ENCODE measurements around the gene MSMB.
"Not testable (repeated sequence)": the region's sequence is repeated elsewhere in the genome, so short reads cannot be mapped to it uniquely, and the experiment has no call there.

The MSMB gene

DNA sequence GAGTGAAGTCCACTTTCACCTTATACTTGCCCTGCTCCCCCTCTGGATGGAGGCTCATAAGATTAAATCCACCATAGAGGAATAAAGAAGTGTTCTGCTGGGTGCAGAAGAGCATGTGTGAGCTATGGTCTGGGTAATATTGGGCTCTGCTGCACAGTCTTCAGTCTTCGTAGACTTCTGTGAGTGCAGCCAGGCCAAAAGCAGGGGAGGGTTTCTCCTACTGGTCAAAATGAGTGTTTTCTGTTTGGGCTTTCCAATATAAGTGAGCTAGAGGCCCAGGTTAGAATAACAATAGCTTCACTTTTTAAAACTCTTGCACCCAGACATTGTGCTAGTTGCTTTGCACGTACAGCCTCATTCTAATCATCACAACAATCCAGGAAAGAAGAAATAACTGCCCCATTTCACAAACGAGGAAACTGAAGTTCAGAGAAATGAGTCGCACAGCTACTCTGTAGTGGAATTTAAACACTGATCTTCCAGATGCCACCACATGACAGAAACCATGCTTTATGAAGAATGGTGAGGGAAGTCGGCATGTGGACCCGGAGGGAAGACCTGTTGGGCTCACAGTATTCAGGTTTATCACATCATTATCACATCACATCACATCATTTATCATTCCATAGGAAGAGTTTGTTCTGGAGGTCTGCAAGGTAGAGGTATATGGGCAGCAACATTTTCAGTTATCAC, 23.8 kb upstream of the MSMB start:
- DNase-seq, result no peak

DNA sequence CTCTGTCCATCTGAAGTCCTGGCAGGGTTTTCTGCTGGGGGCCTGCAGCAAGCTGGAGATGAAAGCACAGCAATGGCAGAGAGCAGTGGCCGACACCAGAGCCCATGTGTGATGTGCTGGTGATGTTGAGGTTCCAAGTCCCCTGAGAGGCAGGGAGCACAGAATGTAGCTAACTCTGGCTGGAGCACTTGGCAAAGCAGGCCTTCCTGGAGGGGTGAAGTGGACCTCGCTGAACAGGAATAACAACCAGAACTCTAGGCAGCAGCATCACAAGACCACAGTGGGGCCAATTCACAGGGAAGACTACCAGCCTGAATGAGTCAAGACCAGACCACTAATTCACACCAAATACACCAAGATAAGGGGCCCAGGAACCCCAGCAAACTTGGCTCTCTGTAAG, 22.8 kb upstream of the MSMB start:
- DNase-seq, result no peak

DNA sequence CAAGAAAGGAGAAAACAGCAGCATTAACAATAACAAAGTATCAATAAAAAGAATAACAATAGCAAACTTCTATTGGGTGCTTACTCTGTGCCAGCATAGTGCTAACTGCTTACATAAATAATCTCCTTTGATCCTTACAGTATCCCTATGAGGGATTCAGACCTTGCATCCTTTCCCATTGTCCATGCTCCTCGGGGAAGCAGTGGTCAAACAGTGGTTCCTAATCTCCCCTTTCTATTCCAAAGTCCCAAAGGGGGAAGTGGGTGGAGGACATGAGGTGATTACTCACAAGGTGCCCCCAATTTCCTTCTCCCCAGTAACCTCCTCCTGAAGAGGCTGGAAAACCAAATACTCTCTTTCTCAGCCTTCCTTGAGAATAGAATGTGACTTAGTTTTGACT, 22.0 kb upstream of the MSMB start:
- DNase-seq, result no peak

DNA sequence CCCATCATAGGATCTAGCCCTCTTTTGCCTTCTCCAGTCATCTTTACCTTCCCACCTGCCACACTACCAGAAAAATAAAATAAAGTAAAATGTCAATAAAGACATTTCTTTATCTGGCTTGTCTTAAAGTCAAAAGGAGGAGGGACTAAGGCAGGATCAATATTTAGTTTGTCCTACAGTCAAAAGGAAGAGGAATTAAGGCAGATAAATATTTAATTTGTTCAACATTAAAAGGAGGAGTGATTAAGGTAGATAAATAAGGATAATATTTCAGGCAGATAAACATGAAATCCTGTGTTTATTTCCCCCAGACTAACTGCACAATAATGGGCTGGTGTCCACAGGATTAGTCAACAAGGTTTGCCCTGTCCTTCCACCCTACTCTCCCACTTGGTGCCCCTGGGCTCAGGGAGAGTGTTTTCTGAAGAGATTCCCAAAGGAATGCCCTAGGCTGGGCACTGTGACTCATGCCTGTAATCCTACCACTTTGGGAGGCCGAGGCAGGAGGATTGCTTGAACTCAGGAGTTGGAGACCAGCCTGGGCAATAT, 18.3 kb upstream of the MSMB start:
- DNase-seq, result no peak

DNA sequence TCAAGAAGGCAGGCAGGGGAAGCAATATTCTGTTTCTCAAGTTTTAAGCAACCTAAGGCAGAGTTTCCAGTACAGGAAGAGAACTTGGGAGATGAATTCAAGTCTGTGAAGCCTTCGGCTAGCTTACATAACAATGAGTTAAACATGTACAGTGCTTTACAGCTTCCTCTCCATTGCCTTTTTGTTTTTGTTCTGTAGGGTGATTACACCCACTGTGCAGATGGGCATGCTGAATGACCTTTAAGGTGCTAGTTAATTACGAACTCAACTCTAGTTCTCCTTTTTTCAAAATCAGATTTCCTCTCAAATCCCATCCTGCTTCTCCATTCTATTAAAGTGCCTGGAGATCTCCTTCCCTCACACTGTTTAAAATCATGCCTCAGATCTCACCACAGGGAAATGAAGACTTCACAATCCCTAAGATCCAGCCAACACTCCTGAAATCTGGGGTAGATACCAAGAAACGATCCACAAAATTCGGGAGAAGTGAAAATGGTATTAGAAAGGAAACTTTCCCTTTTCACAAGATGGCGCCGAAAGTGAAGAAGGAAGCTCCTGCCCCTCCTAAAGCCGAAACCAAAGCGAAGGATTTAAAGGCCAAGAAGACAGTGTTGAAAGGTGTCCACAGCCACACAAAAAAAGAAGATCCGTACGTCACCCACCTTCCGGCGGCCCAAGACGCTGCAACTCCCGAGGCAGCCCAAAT, 16.8 kb upstream of the MSMB start:
- DNase-seq, result no peak

DNA sequence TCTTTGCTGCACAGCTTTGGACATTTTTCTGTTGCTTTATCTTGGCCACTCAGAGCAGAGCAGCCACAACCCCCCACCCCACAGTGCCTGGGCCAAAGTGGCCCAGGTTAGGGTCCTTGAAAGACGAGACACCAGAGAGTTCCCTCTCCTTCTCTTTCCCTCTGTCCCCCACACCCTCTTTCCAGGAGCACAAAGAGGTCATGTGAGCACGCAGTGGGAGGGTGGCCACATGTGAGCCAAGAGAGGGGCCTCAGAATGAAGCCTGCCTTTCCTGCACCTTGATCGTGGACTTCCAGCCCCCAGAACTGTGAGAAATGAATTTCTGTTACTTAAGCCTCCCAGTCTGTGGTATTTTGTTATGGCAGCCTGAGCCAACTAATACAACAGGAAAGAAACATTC, 14.6 kb upstream of the MSMB start:
- DNase-seq, result no peak

DNA sequence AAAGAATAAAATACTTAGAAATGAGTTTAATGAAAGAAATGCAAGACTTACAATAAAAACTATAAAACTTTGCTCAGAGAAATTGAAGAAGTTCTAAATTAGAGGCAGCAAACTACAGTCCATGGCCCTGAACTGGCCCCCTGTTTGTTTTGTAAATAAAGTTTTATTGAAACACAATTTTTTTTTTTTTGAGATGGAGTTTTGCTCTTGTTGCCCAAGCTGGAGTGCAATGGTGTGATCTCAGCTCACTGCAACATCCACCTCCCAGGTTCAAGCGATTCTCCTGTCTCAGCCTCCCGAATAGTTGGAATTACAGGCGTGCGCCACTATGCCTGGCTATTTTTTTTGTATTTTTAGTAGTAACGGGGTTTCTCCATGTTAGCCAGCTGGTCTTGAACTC, 11.9 kb upstream of the MSMB start:
- not testable (repeated sequence) for DNase-seq

DNA sequence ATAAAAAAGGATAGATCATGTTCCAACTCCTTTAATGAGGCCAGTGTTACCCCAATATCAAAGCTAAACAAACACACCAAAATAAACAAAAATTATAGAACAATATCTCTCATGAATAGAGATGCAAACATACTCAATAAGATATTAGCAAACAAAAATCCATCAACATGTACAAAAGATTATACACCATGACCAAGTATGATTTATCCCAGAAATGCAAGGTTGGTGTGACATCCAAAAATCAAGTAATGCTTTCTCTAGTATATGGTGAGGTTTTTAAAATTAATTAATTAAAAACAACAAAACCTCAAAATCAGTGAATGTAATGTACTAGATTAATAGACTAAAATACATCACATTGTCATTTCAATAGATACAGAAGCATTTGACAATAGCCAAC, 11.0 kb upstream of the MSMB start:
- no peak for DNase-seq

DNA sequence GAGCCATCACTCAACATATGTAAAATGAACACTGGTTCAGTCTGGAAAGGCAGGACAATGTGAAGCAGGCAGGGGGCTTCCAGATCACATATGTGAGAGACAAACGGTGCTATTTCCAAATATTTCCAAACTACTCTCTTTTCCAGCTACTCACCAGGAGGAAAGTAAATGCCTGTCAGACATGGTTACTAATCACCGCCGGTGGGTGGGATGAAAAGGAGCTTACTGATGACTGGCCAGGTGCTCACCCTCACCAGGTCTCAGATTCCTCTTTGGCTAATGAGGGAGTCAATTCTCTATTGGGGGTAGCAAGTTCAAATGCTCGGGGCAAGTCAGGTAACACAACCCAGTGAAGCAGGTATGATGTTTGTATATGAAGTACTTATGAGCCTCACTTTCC, 9.7 kb upstream of the MSMB start:
- no peak for DNase-seq

DNA sequence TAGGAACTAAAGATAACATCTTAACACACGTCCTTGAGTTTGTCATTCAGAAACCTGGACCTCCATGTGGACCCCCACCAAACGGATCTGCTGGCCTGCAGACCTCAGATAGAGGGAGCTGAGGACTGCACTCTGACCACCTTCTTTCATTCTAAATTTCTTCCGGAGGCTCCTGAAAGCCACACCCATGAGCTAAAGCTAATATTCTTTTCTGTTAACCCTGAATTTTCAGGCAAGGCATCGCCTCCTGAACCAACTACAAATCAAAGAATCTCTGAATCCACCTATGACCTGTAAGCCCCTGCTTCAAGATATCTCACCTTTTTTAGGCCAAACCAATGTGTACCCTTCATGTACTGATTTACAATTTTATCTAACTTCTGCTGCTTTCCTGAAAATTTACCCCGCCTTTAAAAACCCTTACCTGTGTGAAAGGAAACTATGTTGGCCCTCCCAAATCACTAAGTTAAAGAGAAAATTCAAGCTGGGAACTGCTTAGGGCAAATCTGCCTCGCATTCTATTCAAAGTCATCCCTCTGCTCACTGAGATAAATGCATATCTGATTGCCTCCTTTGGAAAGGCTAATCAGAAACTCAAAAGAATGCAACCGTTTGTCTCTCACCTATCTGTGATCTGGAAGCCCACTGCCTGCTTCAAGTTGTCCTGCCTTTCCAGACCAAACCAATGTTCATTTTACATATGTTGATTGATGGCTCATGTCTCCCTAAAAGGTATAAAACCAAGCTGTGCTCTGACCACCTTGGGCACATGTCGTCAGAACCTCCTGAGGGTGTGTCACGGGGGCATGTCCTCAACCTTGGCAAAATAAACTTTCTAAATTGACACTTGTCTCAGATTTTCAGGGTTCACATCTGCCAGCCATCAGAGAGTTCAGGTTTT, 7.7 kb upstream of the MSMB start:
- no peak for DNase-seq

DNA sequence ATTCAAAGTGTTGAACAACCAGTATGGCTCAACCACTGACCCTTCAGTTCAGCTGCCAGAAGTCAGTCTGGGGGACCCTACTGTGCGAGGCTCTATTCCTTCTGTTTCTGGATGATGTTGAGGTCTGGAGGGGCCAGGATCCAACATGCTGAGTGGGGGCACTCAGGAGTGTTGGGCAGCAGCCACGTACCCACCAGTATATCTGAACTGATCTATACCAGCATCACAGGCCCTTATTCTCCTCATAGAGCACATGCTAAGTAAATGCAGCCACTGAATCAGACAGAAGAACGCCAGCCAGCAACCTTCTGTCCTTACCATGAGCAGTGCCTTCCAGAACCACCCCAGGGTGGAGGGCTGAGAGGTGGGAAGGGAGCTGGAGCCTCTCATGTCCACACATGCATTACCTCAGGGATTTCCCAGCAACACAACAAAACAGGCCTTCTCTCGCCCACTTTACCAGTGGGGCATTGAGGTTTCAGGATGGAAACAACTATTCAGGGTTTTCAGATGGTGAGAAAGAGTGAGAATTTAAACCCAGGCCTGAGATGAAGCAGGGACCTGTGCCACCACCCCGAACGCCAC, 6.8 kb upstream of the MSMB start:
- no peak for DNase-seq

DNA sequence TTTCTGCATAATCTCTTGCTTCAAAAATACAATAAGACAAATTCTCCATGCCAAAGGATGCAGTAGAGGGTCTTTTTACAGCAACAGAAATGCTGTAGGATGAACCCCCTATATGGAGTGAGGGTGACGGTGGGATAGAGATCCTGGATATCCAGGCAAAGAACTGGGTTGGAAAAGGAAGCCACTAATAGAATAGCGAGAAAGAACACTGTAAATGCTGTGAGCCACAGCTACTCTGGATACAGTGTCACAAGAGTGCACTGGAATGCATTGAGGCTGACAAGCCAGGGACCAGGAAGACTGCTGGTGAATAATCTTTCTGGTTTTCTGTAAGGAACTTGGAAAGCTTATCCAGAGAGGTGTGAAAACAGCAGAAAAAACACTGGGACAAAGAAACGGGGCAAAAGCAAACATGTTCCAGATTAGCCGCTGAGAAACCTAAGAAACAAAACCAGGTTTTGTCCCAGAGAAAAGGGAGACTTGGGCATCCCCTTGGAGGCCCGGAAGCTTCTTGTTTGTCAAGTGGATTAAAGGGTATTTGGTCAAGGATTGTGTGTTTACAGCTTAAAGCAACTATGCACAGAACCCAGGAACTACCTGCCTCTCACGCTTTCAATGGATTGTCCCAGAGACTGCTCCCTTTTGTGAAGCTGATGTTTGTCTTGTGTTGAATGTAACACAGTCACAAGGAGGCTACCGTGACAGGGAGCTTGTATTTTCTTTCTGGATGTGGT, 6.2 kb upstream of the MSMB start:
- DNase-seq, result no peak

DNA sequence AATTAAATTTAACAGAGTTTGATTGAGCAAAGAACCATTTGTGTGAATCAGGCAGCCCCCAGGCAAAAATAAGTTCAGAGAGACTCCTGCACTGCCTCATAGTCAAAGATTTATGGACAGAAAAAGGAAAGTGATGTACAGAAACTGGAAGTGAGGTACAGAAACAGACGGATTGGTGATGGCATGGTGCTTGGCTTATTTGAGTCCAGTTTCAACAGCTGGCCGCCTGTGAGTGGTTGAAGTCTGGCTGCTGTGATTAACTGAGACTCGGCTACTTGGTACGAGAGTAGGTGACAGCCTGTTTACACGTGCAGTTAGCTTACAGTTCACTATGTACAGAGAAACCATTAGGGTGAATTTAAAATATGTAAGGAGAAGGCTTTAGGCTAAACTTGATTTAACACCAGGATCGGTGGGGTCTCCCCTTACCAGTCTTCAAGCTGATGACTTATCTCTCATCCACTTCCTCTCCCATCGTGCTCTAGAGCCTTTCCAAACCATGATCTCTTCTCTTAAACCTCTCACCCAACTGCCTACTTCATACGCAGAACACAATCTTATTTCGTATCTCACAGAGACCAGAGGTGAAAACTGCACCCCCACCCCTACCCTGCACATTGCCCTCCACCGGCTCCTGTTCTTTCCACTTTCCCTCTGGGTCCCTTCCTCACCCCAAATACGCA, 5.0 kb upstream of the MSMB start:
- peak in 1 of 2 experiments; percentile 12 for DNase-seq

DNA sequence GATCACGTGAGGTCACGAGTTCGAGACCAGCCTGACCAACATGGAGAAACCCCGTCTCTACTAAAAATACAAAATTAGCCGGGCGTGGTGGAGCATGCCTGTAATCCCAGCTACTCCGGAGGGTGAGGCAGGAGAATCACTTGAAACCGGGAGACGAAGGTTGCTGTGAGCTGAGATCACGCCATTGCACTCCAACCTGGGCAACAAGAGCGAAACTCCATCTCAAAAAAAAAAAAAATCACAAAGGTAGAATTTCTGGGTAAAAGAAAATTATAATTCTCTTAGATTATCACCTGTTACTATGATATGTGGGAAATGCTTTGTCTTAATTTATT, 3.4 kb upstream of the MSMB start:
- DNase-seq, result not testable (repeated sequence)

DNA sequence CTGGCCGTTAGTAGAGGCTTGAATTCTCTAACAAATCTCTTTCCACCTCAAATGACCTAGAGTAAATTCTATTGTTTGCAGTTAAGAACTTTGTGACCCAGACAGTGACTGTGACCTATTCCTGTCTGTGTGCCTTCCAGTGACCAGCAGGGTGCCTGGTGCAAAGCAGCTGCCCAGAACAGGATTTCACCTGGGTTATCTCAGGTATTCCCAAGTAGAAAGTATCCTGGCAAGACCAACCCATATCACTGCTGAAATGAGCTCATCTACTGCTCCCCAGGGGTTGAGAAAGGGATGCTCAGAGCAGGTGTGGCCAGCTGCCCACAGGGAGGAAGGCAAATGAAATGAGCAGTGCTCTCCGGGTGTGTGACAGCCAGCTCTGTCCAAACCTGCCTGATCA, 2.1 kb upstream of the MSMB start:
- no peak for DNase-seq

DNA sequence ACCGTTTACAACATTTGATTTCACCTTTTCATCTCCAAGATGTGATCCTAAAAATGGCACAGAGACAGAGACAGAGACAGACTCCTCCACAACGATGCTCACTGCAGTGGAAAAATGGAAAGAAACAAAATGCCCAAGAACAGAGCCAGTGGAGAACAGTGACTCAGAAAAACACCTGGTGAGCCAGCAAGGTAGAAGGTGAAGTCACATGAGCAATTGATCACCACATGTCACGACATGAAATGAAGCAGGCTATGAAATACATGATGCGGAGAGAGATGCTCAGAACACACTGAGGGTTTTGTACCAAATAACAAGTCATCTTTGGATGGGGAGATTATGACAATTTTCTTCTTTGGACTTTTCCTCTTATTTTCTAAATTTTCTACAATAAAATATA, 3.5 kb downstream of the MSMB start:
- DNase-seq, result no peak

DNA sequence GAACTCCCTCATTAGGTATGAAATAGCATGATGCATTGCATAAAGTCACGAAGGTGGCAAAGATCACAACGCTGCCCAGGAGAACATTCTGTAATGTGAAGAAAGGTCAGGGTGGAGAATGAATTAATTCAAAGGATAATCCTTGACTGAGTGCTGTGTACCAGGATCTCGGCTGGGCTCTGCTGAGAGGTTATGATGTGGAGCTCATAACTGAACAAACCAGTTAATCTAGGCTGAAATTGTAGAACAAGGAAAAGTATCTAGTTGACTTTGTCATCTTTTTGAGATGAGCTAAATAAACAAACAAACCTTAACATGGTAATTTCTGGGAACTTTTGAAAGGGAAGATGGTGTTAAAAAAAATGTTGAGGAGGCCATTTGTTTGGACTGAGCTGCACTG, 6.1 kb downstream of the MSMB start:
- no peak for DNase-seq

DNA sequence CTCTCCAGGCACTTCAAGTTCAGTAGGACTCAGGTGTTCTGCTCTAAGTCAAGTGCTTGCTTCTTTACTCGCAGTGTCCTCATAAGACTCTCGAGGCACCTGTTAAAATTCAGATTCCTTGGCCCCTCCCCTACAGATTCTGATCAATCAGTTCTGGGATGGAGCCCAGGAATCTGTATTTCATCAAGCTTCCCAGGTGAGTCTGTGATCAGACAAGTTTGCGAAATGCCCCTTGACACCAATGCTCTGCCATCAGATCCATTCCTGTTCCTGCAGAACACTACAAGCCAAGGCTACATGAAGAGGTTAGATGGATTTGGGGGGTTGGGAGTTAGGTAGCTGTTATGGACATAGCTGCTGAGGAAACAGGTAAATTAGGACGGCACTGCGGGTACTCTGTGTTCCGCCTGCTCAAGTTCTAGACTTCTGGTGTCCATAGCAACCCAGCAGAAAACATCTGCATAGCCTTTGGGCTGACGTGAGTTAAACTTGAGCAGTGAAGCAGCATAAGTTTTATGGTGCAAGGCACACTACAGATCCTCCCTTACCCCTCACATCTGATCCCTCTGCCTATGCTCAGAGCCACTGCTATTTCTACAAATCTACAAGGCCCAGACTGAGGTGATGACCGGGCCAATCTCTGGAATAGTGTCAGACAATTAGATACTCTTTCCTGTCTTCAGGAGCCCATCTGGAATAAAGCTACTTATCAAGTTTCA, 8.8 kb downstream of the MSMB start:
- DNase-seq, result no peak

DNA sequence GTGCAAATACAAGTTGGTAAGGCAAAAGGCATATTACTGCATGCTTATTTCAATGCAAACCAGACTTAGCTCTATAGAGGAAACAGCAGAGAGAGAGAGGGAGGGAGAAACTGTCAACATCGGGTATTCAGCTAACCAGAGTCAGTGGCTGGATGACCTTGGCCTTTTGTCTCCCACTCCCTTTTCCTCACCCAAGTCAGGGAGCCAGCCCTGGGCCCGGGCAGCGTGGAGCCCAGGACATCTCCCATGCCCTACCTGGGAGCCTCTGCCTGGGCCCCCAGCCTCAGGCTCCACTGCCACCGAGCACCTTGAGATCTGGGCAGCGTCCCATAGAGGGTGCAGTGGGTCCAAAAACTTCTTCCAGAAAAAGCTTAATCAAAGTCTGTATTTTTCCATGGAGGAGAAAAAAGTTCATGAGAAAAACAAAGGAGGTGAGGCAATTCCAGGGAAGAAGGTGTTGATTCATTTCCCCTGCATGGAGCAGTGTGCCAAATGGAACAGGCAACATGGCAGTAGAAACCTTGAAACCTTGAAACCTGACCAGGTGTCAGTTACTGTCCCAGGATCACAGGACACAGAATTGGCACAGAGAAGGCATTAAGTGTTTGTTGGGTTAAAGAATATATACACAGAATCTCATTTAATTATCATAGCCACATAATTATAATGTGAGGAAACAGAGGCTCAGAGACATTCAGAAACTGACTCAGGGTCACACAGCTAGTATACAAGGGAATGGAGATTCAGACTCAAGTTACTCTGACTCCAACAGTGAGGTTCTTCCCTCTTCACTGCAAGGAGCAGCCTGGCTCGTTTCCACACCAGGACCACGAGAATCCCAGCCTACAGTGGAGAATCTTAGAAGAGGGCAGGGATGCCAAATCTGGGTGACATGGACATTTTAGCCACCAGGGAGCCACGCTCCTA, 9.9 kb downstream of the MSMB start:
- DNase-seq, result no peak

DNA sequence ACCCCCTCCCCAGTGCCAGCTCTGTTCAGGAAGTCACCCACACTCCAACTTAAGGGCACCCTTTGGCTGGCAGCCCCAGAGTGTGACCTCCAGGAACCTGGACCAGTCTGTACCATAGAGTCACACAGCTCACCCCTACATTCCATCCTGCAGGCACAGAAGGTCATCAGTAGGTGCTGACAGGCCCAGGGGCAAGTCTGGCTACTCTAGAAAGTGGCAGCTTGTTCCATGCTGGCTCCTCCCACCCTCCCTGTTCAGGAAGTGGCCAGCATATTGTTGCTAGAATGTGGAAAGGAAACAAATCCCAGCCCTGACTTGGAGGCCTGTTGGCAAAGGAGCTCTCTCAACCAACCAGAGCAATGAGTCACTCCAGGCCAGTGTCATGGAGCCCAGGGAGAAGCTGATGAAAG, 12.5 kb downstream of the MSMB start:
- DNase-seq, result no peak

Measured in SHP77 (cell line).